ENCODE measurements around the gene INPP5D.
A peak's percentile ranks its signal among the peaks of the same experiment; 100 is the strongest.

The INPP5D gene

GRCh38 chr2:233053928-233054784 lies 6.0 kb upstream of the INPP5D start:
- Histone ChIP-seq H3K4me3 (ENCODE audit: low read length) (no peak overlapping the region), H3K4me2 (ENCODE audit: low read length) (peak overlapping the region; percentile 43; the same call in 1 of the 2 replicates), H3K27me3 (ENCODE audit: control insufficient read depth, low read length) (peaks cover 5% of the 10 kb centered on the region), H4K20me1 (ENCODE audit: control insufficient read depth, insufficient read depth, low read depth, low read length) (no peaks in the 10 kb centered on the region), H3K9me2 (replicated peaks; ENCODE audit: control insufficient read depth, low read length) (no peaks in the 10 kb centered on the region), H3K36me3 (ENCODE audit: control insufficient read depth, low read length) (no peaks in the 10 kb centered on the region), H3K4me1 (ENCODE audit: control insufficient read depth, low read length) (peaks cover 6% of the 10 kb centered on the region; the same call in 1 of the 2 replicates), H3K9me3 (ENCODE audit: control insufficient read depth, insufficient read depth, low read length) (no peaks in the 10 kb centered on the region), H3K79me2 (ENCODE audit: control insufficient read depth, low read length) (no peaks in the 10 kb centered on the region), H3K27ac (ENCODE audit: low read depth, low read length) (no peak overlapping the region), H3F3A (ENCODE audit: control insufficient read depth, insufficient read depth) (no peaks in the 10 kb centered on the region)
- TF ChIP-seq, protein P1, sequence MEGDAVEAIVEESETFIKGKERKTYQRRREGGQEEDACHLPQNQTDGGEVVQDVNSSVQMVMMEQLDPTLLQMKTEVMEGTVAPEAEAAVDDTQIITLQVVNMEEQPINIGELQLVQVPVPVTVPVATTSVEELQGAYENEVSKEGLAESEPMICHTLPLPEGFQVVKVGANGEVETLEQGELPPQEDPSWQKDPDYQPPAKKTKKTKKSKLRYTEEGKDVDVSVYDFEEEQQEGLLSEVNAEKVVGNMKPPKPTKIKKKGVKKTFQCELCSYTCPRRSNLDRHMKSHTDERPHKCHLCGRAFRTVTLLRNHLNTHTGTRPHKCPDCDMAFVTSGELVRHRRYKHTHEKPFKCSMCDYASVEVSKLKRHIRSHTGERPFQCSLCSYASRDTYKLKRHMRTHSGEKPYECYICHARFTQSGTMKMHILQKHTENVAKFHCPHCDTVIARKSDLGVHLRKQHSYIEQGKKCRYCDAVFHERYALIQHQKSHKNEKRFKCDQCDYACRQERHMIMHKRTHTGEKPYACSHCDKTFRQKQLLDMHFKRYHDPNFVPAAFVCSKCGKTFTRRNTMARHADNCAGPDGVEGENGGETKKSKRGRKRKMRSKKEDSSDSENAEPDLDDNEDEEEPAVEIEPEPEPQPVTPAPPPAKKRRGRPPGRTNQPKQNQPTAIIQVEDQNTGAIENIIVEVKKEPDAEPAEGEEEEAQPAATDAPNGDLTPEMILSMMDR (IDR thresholded peaks at IDR 0.05; ENCODE audit: low read depth, low read length, poor library complexity, severe bottlenecking) = peak; percentile 99
- TF ChIP-seq EZH2phosphoT487 (IDR thresholded peaks at IDR 0.05; ENCODE audit: borderline replicate concordance, low read length) = no peak

- H3K36me3 ChIP-seq (ENCODE audit: control insufficient read depth, low read length) = peaks cover 1% of the 10 kb centered on the region
- H3K27ac ChIP-seq (ENCODE audit: low read depth, low read length) = no peak overlapping the region
- H3F3A ChIP-seq (ENCODE audit: control insufficient read depth, insufficient read depth) = no peaks in the 10 kb centered on the region
- H3K4me2 ChIP-seq (ENCODE audit: low read length) = no peak overlapping the region
- no peaks in the 10 kb centered on the region for H3K9me3 ChIP-seq (ENCODE audit: control insufficient read depth, insufficient read depth, low read length)
- H4K20me1 ChIP-seq (ENCODE audit: control insufficient read depth, insufficient read depth, low read depth, low read length) = no peaks in the 10 kb centered on the region
- H3K27me3 ChIP-seq (ENCODE audit: control insufficient read depth, low read length) = peaks cover 5% of the 10 kb centered on the region
- no peak overlapping the region for H3K4me3 ChIP-seq (ENCODE audit: low read length)
- H3K79me2 ChIP-seq (ENCODE audit: control insufficient read depth, low read length) = peaks cover 2% of the 10 kb centered on the region
- H3K4me1 ChIP-seq (ENCODE audit: control insufficient read depth, low read length) = peaks cover 16% of the 10 kb centered on the region
- H3K9me2 ChIP-seq (replicated peaks; ENCODE audit: control insufficient read depth, low read length) = no peaks in the 10 kb centered on the region
- TF ChIP-seq, protein P1 (IDR thresholded peaks at IDR 0.05; ENCODE audit: low read depth, low read length, poor library complexity, severe bottlenecking) = no peak
- no peak for TF ChIP-seq EZH2phosphoT487 (IDR thresholded peaks at IDR 0.05; ENCODE audit: borderline replicate concordance, low read length)
Observed at GRCh38 chr2:233055362-233055761, 4.8 kb upstream of the INPP5D start.

DNA sequence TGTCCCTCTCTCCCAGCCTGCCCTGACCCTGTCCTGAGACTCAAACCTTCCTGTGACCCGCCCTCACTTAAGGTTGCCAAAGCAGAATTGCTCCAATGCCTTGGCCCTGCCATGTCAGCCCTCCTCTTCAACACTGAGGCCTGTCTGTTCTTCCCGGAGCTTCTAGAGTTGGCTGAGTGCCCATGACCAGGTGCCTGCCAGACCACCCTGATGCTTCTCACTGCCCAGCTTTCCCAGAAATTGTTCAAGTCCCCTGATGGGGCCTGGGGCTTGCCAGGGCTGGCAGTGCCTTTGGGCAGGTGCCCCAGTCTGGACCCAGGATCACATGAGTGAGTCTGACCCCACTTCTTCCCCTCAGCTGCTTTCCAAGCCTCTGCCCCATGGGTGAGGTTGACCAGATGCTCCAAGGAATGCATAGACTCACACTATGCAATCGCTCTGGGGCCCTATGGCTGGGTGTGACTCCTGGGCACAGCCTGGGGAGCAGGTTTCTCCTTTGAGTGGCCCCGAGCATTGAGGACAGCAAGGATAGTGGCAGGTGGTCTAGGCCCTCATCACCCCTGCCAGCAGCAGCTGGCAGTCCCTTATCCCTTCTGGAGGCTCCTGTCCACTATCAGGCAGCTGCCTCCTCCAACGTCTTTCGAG lies 3.1 kb upstream of the INPP5D start:
- H3K4me1 ChIP-seq (ENCODE audit: control insufficient read depth, low read length) = peaks cover 26% of the 10 kb centered on the region
- H3K79me2 ChIP-seq (ENCODE audit: control insufficient read depth, low read length) = peaks cover 19% of the 10 kb centered on the region
- H3K4me2 ChIP-seq (ENCODE audit: low read length) = no peak overlapping the region
- no peaks in the 10 kb centered on the region for H3K9me2 ChIP-seq (replicated peaks; ENCODE audit: control insufficient read depth, low read length)
- no peak overlapping the region for H3K27ac ChIP-seq (ENCODE audit: low read depth, low read length)
- TF ChIP-seq EZH2phosphoT487 (IDR thresholded peaks at IDR 0.05; ENCODE audit: borderline replicate concordance, low read length) = no peak
- TF ChIP-seq, protein P1 (IDR thresholded peaks at IDR 0.05; ENCODE audit: low read depth, low read length, poor library complexity, severe bottlenecking) = no peak
- H3K9me3 ChIP-seq (ENCODE audit: control insufficient read depth, insufficient read depth, low read length) = no peaks in the 10 kb centered on the region
- H3K27me3 ChIP-seq (ENCODE audit: control insufficient read depth, low read length) = peaks cover 5% of the 10 kb centered on the region
- peaks cover 5% of the 10 kb centered on the region; the same call in 1 of the 2 replicates for H3F3A ChIP-seq (ENCODE audit: control insufficient read depth, insufficient read depth)
- no peak overlapping the region for H3K4me3 ChIP-seq (ENCODE audit: low read length)
- H3K36me3 ChIP-seq (ENCODE audit: control insufficient read depth, low read length) = peaks cover 15% of the 10 kb centered on the region
- 0 out of 2 replicates have a peak, but pooled peaks cover 8% of the 10 kb centered on the region for H4K20me1 ChIP-seq (ENCODE audit: control insufficient read depth, insufficient read depth, low read depth, low read length)

Data from DOHH2 (cell line).